ENCODE data around the gene ODAD4.
A peak's percentile ranks its signal among the peaks of the same experiment; 100 is the strongest.
"Not testable (repeated sequence)": the region's sequence is repeated elsewhere in the genome, so short reads cannot be mapped to it uniquely, and the experiment has no call there.

Gene ODAD4

DNA sequence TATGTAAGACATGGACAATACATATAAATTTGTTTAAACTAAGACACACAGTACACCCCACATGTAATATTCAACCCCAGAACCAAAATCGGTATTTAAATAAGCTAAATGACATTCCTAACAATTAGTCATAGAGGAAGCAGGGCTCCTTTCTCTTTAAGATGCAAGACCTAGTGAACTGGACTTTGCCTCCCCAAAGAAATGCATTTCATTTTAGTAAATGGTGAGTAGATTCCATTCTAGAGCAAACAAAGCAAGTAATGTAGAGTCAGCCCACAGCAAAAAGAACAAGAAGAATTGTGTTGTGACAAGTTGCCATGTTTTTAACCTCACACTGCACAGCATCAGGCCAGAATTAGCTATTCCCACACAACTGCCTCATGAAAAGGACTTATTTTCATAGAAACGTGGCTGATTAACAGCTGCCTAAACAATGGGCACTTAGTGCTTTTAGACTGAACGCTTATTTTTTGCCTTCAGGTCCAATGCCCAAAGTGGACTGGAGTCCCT lies 72.4 kb downstream of the ODAD4 start:
- peak; percentile 12 for DNase-seq

DNA sequence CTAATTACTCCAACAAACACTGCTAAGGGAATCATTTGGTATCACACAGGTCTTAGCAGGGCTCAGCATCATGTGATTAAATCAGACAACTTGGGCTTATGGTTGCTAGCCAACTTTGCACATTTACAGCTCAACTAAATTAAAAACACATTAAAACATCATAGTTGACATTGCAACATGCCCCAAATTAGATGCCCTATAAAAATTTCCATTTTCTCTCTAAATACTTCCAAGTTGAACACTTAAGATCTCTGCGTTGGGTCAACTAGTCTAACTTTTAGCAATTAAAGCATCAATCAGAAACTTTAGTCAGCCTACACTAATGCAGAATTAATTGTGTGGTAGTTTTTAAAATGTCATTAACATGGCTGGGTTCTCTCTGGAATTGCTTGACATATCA lies 74.7 kb downstream of the ODAD4 start:
- peak; percentile 44 for DNase-seq

DNA sequence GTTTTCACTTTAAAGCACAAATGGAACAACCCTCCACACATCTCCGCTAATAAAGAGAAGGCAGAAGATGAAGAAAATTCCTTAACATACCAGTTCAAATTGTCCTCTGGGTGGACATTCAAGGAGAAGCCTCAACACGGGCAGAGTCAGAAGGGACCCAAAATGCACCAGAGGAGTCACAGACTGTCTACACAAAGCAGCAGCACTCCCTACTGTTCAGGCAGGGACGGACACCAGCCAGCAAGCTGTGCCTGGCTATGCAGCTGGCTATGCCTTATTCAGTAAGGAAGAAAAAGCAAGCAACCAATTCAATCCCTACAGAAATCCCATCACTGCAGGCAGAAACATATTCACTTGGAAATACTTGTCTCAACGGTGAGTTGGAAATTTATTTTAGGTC lies 78.8 kb downstream of the ODAD4 start:
- no peak for DNase-seq

DNA sequence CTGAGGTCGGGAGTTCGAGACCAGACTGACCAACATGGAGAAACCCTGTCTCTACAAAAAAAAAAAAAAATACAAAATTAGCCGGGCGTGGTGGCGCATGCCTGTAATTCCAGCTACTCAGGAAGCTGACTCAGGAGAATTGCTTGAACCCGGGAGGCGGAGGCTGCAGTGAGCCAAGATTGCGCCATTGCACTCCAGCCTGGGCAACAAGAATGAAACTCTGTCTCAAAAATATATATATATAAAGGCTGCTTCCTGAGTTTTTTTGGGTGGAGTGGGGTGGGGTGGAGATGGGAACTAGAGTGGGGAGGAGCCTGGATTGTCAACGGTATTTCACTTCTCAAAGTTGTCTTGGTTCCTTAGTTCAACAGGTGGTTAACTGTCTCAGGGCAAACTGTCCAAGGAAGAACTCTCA lies 79.9 kb downstream of the ODAD4 start:
- DNase-seq = peak; percentile 25

DNA sequence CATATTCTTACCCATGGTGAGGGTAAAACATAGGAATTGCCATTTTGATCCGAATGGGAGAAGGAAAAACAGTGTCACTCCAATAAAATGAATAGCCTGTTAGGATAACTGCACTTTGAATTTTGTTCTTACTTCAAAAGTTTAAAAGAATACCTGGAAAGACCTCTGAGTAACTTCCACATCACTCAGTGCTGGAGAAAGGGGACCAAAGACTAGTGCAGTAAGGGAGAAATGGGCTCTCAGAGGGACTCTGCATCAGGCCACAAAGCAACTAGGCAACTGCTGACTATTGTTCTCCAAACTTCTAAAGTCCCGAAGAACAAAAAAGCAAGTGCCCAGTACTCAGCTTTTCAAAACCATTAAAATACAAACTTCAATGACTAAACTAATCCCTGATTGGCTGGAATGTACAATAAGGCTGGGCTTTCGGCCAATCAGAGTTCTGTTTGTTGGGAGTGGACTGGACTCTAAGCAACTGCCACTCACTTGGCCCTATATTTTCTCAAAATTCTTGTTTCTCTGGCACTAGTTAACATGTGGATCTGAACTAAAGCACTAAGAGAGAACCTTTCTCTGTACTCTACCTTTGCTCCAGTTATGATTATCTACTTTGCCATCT lies 80.6 kb downstream of the ODAD4 start:
- no peak for DNase-seq

DNA sequence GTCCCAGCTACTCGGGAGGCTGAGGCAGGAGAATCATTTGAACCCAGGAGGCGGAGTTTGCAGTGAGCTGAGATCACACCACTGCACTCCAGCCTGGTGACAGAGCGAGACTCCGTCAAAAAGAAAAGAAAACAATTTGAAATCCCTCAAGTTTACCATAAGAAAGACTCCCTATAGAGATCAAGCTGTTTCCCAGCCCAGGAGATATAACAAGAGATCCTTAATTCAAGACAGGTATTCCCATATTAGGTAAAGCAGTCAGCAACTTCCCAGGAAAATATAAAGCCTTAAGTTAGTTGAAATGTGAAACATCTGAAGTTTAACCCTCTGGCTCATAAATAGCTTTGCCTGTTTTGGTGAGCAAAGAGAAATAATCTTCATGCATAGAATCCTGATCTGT lies 81.9 kb downstream of the ODAD4 start:
- not testable (repeated sequence) for DNase-seq

DNA sequence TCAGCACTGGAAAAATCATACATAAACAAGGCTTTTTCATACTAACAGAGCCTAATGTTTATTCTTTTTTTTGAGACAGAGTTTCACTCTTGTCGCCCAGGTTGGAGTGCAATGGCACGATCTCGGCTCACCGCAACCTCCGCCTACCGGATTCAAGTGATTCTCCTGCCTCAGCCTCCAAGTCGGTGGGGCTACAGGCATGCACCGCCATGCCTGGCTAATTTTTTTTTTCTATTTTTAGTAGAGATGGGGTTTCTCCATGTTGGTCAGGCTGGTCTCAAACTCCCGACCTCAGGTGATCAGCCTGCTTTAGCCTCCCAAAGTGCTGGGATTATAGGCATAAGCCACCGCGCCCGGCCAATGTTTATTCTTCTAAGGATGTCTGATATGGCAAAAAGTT lies 83.3 kb downstream of the ODAD4 start:
- DNase-seq = not testable (repeated sequence)
